ENCODE data around the gene DOC2B. TPM values are rescaled to one million over a fixed set of nuclear protein-coding genes. Genes with fewer than 3 reads are reported as not detected.

Gene DOC2B
- total and polyA plus RNA-seq, 2 donors = 2.9 to 4.4 TPM

GRCh38 chr17:162689-163088 is 18.8 kb downstream of the DOC2B start:
- Histone ChIP-seq H3K27ac (ENCODE audit: low read depth in 1 of 2, low read length in 1 of 2) (no peak overlapping the region), H3K36me3 (ENCODE audit: control insufficient read depth in 2 of 2, insufficient read depth in 2 of 2, low read length in 1 of 2) (no peaks in the 10 kb centered on the region), H3K4me3 (ENCODE audit: low read length in 2 of 2) (no peak overlapping the region), H3K4me1 (ENCODE audit: control insufficient read depth in 2 of 2, insufficient read depth in 2 of 2, low read length in 2 of 2) (no peaks in the 10 kb centered on the region), H3K27me3 (ENCODE audit: control insufficient read depth in 2 of 2, insufficient read depth in 1 of 2, low read length in 1 of 2) (no peaks in the 10 kb centered on the region), H3K9me3 (ENCODE audit: control insufficient read depth in 2 of 2, insufficient read depth in 1 of 2, low read length in 1 of 2) (no peaks in the 10 kb centered on the region)
- WGBS = 94% methylated on average over 11 of the region's 11 CpGs
- DNase-seq (ENCODE audit: low read depth in 6 of 9, low spot score in 9 of 9) = no peak

- no peak for DNase-seq (ENCODE audit: low read depth in 6 of 9, low spot score in 9 of 9)
- 91% methylated on average over 10 of the region's 10 CpGs for WGBS
- no peak overlapping the region for H3K27ac ChIP-seq (ENCODE audit: low read depth in 1 of 2, low read length in 1 of 2)
- no peaks in the 10 kb centered on the region for H3K4me1 ChIP-seq (ENCODE audit: control insufficient read depth in 2 of 2, insufficient read depth in 2 of 2, low read length in 2 of 2)
- H3K27me3 ChIP-seq (ENCODE audit: control insufficient read depth in 2 of 2, insufficient read depth in 1 of 2, low read length in 1 of 2) = no peaks in the 10 kb centered on the region
- H3K9me3 ChIP-seq (ENCODE audit: control insufficient read depth in 2 of 2, insufficient read depth in 1 of 2, low read length in 1 of 2) = no peaks in the 10 kb centered on the region
- no peaks in the 10 kb centered on the region for H3K36me3 ChIP-seq (ENCODE audit: control insufficient read depth in 2 of 2, insufficient read depth in 2 of 2, low read length in 1 of 2)
- H3K4me3 ChIP-seq (ENCODE audit: low read length in 2 of 2) = no peak overlapping the region
Observed at GRCh38 chr17:161481-161880, 20.0 kb downstream of the DOC2B start.

- Histone ChIP-seq H3K4me1 (ENCODE audit: control insufficient read depth in 2 of 2, insufficient read depth in 2 of 2, low read length in 2 of 2) (no peaks in the 10 kb centered on the region), H3K27ac (ENCODE audit: low read depth in 1 of 2, low read length in 1 of 2) (no peak overlapping the region), H3K9me3 (ENCODE audit: control insufficient read depth in 2 of 2, insufficient read depth in 1 of 2, low read length in 1 of 2) (no peaks in the 10 kb centered on the region), H3K4me3 (ENCODE audit: low read length in 2 of 2) (no peak overlapping the region), H3K27me3 (ENCODE audit: control insufficient read depth in 2 of 2, insufficient read depth in 1 of 2, low read length in 1 of 2) (no peaks in the 10 kb centered on the region), H3K36me3 (ENCODE audit: control insufficient read depth in 2 of 2, insufficient read depth in 2 of 2, low read length in 1 of 2) (no peaks in the 10 kb centered on the region)
- no peak for DNase-seq (ENCODE audit: low read depth in 6 of 9, low spot score in 9 of 9)
- WGBS = 95% methylated on average over 13 of the region's 13 CpGs
Observed at GRCh38 chr17:160336-160735, 21.1 kb downstream of the DOC2B start.

- no peaks in the 10 kb centered on the region for H3K27me3 ChIP-seq (ENCODE audit: control insufficient read depth in 2 of 2, insufficient read depth in 1 of 2, low read length in 1 of 2)
- no peaks in the 10 kb centered on the region for H3K9me3 ChIP-seq (ENCODE audit: control insufficient read depth in 2 of 2, insufficient read depth in 1 of 2, low read length in 1 of 2)
- no peaks in the 10 kb centered on the region for H3K36me3 ChIP-seq (ENCODE audit: control insufficient read depth in 2 of 2, insufficient read depth in 2 of 2, low read length in 1 of 2)
- no peak for DNase-seq (ENCODE audit: low read depth in 6 of 9, low spot score in 9 of 9)
- WGBS = 97% methylated on average over 15 of the region's 15 CpGs
- no peak overlapping the region for H3K27ac ChIP-seq (ENCODE audit: low read depth in 1 of 2, low read length in 1 of 2)
- H3K4me3 ChIP-seq (ENCODE audit: low read length in 2 of 2) = no peak overlapping the region
- no peaks in the 10 kb centered on the region for H3K4me1 ChIP-seq (ENCODE audit: control insufficient read depth in 2 of 2, insufficient read depth in 2 of 2, low read length in 2 of 2)
Observed at GRCh38 chr17:159609-160008, 21.8 kb downstream of the DOC2B start.

GRCh38 chr17:158379-158778 is 23.1 kb downstream of the DOC2B start:
- Histone ChIP-seq H3K27me3 (ENCODE audit: control insufficient read depth in 2 of 2, insufficient read depth in 1 of 2, low read length in 1 of 2) (no peaks in the 10 kb centered on the region), H3K36me3 (ENCODE audit: control insufficient read depth in 2 of 2, insufficient read depth in 2 of 2, low read length in 1 of 2) (no peaks in the 10 kb centered on the region), H3K27ac (ENCODE audit: low read depth in 1 of 2, low read length in 1 of 2) (no peak overlapping the region), H3K9me3 (ENCODE audit: control insufficient read depth in 2 of 2, insufficient read depth in 1 of 2, low read length in 1 of 2) (no peaks in the 10 kb centered on the region), H3K4me1 (ENCODE audit: control insufficient read depth in 2 of 2, insufficient read depth in 2 of 2, low read length in 2 of 2) (no peaks in the 10 kb centered on the region), H3K4me3 (ENCODE audit: low read length in 2 of 2) (no peak overlapping the region)
- 97% methylated on average over 7 of the region's 7 CpGs for WGBS
- no peak for DNase-seq (ENCODE audit: low read depth in 6 of 9, low spot score in 9 of 9)

GRCh38 chr17:157901-158300 is 23.5 kb downstream of the DOC2B start:
- no peaks in the 10 kb centered on the region for H3K9me3 ChIP-seq (ENCODE audit: control insufficient read depth in 2 of 2, insufficient read depth in 1 of 2, low read length in 1 of 2)
- DNase-seq (ENCODE audit: low read depth in 6 of 9, low spot score in 9 of 9) = no peak
- no peaks in the 10 kb centered on the region for H3K4me1 ChIP-seq (ENCODE audit: control insufficient read depth in 2 of 2, insufficient read depth in 2 of 2, low read length in 2 of 2)
- WGBS = 94% methylated on average over 4 of the region's 4 CpGs
- no peak overlapping the region for H3K4me3 ChIP-seq (ENCODE audit: low read length in 2 of 2)
- no peaks in the 10 kb centered on the region for H3K27me3 ChIP-seq (ENCODE audit: control insufficient read depth in 2 of 2, insufficient read depth in 1 of 2, low read length in 1 of 2)
- no peak overlapping the region for H3K27ac ChIP-seq (ENCODE audit: low read depth in 1 of 2, low read length in 1 of 2)
- no peaks in the 10 kb centered on the region for H3K36me3 ChIP-seq (ENCODE audit: control insufficient read depth in 2 of 2, insufficient read depth in 2 of 2, low read length in 1 of 2)

GRCh38 chr17:156946-157345 is 24.5 kb downstream of the DOC2B start:
- no peaks in the 10 kb centered on the region for H3K9me3 ChIP-seq (ENCODE audit: control insufficient read depth in 2 of 2, insufficient read depth in 1 of 2, low read length in 1 of 2)
- no peak for DNase-seq (ENCODE audit: low read depth in 6 of 9, low spot score in 9 of 9)
- H3K36me3 ChIP-seq (ENCODE audit: control insufficient read depth in 2 of 2, insufficient read depth in 2 of 2, low read length in 1 of 2) = no peaks in the 10 kb centered on the region
- WGBS = 95% methylated on average over 19 of the region's 19 CpGs
- no peaks in the 10 kb centered on the region for H3K4me1 ChIP-seq (ENCODE audit: control insufficient read depth in 2 of 2, insufficient read depth in 2 of 2, low read length in 2 of 2)
- no peak overlapping the region for H3K4me3 ChIP-seq (ENCODE audit: low read length in 2 of 2)
- no peak overlapping the region for H3K27ac ChIP-seq (ENCODE audit: low read depth in 1 of 2, low read length in 1 of 2)
- H3K27me3 ChIP-seq (ENCODE audit: control insufficient read depth in 2 of 2, insufficient read depth in 1 of 2, low read length in 1 of 2) = no peaks in the 10 kb centered on the region

GRCh38 chr17:156094-156621 is 25.3 kb downstream of the DOC2B start:
- WGBS = 98% methylated on average over 28 of the region's 28 CpGs
- Histone ChIP-seq H3K27ac (ENCODE audit: low read depth in 1 of 2, low read length in 1 of 2) (no peak overlapping the region), H3K9me3 (ENCODE audit: control insufficient read depth in 2 of 2, insufficient read depth in 1 of 2, low read length in 1 of 2) (no peaks in the 10 kb centered on the region), H3K4me3 (ENCODE audit: low read length in 2 of 2) (no peak overlapping the region), H3K36me3 (ENCODE audit: control insufficient read depth in 2 of 2, insufficient read depth in 2 of 2, low read length in 1 of 2) (no peaks in the 10 kb centered on the region), H3K4me1 (ENCODE audit: control insufficient read depth in 2 of 2, insufficient read depth in 2 of 2, low read length in 2 of 2) (no peaks in the 10 kb centered on the region), H3K27me3 (ENCODE audit: control insufficient read depth in 2 of 2, insufficient read depth in 1 of 2, low read length in 1 of 2) (peaks cover 0 to 2% of the 10 kb centered on the region in 2 donors)
- no peak for DNase-seq (ENCODE audit: low read depth in 6 of 9, low spot score in 9 of 9)

GRCh38 chr17:155576-155975 is 25.9 kb downstream of the DOC2B start:
- WGBS = 93% methylated on average over 7 of the region's 7 CpGs
- no peak for DNase-seq (ENCODE audit: low read depth in 6 of 9, low spot score in 9 of 9)
- H3K27me3 ChIP-seq (ENCODE audit: control insufficient read depth in 2 of 2, insufficient read depth in 1 of 2, low read length in 1 of 2) = peaks cover 0 to 2% of the 10 kb centered on the region in 2 donors
- H3K4me1 ChIP-seq (ENCODE audit: control insufficient read depth in 2 of 2, insufficient read depth in 2 of 2, low read length in 2 of 2) = no peaks in the 10 kb centered on the region
- H3K36me3 ChIP-seq (ENCODE audit: control insufficient read depth in 2 of 2, insufficient read depth in 2 of 2, low read length in 1 of 2) = no peaks in the 10 kb centered on the region
- no peak overlapping the region for H3K27ac ChIP-seq (ENCODE audit: low read depth in 1 of 2, low read length in 1 of 2)
- no peak overlapping the region for H3K4me3 ChIP-seq (ENCODE audit: low read length in 2 of 2)
- H3K9me3 ChIP-seq (ENCODE audit: control insufficient read depth in 2 of 2, insufficient read depth in 1 of 2, low read length in 1 of 2) = no peaks in the 10 kb centered on the region

- Histone ChIP-seq H3K4me1 (ENCODE audit: control insufficient read depth in 2 of 2, insufficient read depth in 2 of 2, low read length in 2 of 2) (no peaks in the 10 kb centered on the region), H3K9me3 (ENCODE audit: control insufficient read depth in 2 of 2, insufficient read depth in 1 of 2, low read length in 1 of 2) (no peaks in the 10 kb centered on the region), H3K27ac (ENCODE audit: low read depth in 1 of 2, low read length in 1 of 2) (no peak overlapping the region), H3K27me3 (ENCODE audit: control insufficient read depth in 2 of 2, insufficient read depth in 1 of 2, low read length in 1 of 2) (peaks cover 0 to 2% of the 10 kb centered on the region in 2 donors), H3K4me3 (ENCODE audit: low read length in 2 of 2) (no peak overlapping the region), H3K36me3 (ENCODE audit: control insufficient read depth in 2 of 2, insufficient read depth in 2 of 2, low read length in 1 of 2) (no peaks in the 10 kb centered on the region)
- 94% methylated on average over 9 of the region's 9 CpGs for WGBS
- DNase-seq (ENCODE audit: low read depth in 6 of 9, low spot score in 9 of 9) = no peak
Observed at GRCh38 chr17:153851-154250, 27.6 kb downstream of the DOC2B start.

Measured in thymus (tissue), 11 donors.